WTC11 (cell line): ENCODE data around the gene UBE2L3. TPM values are rescaled to one million over a fixed set of nuclear protein-coding genes. Genes with fewer than 3 reads are reported as not detected.

Experiments used
- ATF1 ChIP-seq: sonication (generic); formaldehyde crosslinking; IDR thresholded peaks from 2 replicates; pipeline ENCODE4 v1.8.1; 2023; ENCODE audit warnings: mild to moderate bottlenecking, moderate library complexity, missing genetic modification reagents
- CREB1 ChIP-seq: sonication (generic); formaldehyde crosslinking; IDR thresholded peaks from 2 replicates; pipeline ENCODE4 v1.8.0; 2023; ENCODE audit warnings: mild to moderate bottlenecking, missing genetic modification reagents
- CREM ChIP-seq: sonication (generic); formaldehyde crosslinking; IDR thresholded peaks from 2 replicates; pipeline ENCODE4 v1.8.1; 2022; ENCODE audit warnings: mild to moderate bottlenecking, missing genetic modification reagents, moderate library complexity
- ESRRA ChIP-seq: sonication (generic); formaldehyde crosslinking; IDR thresholded peaks from 2 replicates; pipeline ENCODE4 v1.8.1; 2022; ENCODE audit warnings: mild to moderate bottlenecking, missing genetic modification reagents, borderline replicate concordance
- FOXK1 ChIP-seq: sonication (generic); formaldehyde crosslinking; IDR thresholded peaks from 2 replicates; pipeline ENCODE4 v1.8.0; 2022; ENCODE audit warnings: mild to moderate bottlenecking, moderate library complexity, missing genetic modification reagents
- IRF2 ChIP-seq: sonication (generic); formaldehyde crosslinking; IDR thresholded peaks from 2 replicates; pipeline ENCODE4 v1.8.0; 2022; ENCODE audit warnings: low read depth, missing genetic modification reagents, borderline replicate concordance
- JAZF1 ChIP-seq: fragments of 250-450 bp; sonication (Bioruptor Pico); IDR thresholded peaks from 2 replicates; pipeline ENCODE4 v1.9.0; 2021; ENCODE audit warnings: moderate library complexity, mild to moderate bottlenecking, inconsistent platforms
- JUN ChIP-seq: sonication (generic); formaldehyde crosslinking; IDR thresholded peaks from 2 replicates; pipeline ENCODE4 v1.8.0; 2023; ENCODE audit warnings: mild to moderate bottlenecking, missing genetic modification reagents
- SOX15 ChIP-seq: fragments of 250-450 bp; sonication (Bioruptor Pico); IDR thresholded peaks from 2 replicates; pipeline ENCODE4 v1.9.0; 2021; ENCODE audit warnings: mild to moderate bottlenecking
- SP1 ChIP-seq: sonication (generic); formaldehyde crosslinking; conservative IDR thresholded peaks from 2 replicates; pipeline ENCODE4 v1.8.1; 2022; ENCODE audit warnings: missing genetic modification reagents
- TEAD1 ChIP-seq: sonication (generic); formaldehyde crosslinking; IDR thresholded peaks from 2 replicates; pipeline ENCODE4 v1.8.0; 2022; ENCODE audit warnings: mild to moderate bottlenecking, missing genetic modification reagents
- ZNF317 ChIP-seq: sonication (generic); formaldehyde crosslinking; IDR thresholded peaks from 2 replicates; pipeline ENCODE4 v1.8.1; 2023; ENCODE audit warnings: low read depth, mild to moderate bottlenecking, moderate library complexity, missing genetic modification reagents, borderline replicate concordance
- ZNF423 ChIP-seq: fragments of 250-450 bp; sonication (Bioruptor Pico); IDR thresholded peaks from 2 replicates; pipeline ENCODE4 v2.1.2; 2022; ENCODE audit warnings: mild to moderate bottlenecking, moderate library complexity
- total RNA-seq: library from RNA; stranded (reverse); gene quantifications from 3 replicates; pipeline ENCODE4 v1.2.3, GENCODE V29; 2021
- TF ChIP-seq, protein P1 (sequence below): sonication (generic); formaldehyde crosslinking; IDR thresholded peaks from 2 replicates; pipeline ENCODE4 v1.8.0; 2023; ENCODE audit warnings: mild to moderate bottlenecking, missing genetic modification reagents
- TF ChIP-seq, protein P2 (sequence below): fragments of 250-450 bp; sonication (Bioruptor Pico); IDR thresholded peaks from 2 replicates; pipeline ENCODE4 v1.9.0; 2021; ENCODE audit warnings: mild to moderate bottlenecking, borderline replicate concordance
- TF ChIP-seq, protein P3 (sequence below): fragments of 250-450 bp; sonication (Bioruptor Pico); IDR thresholded peaks from 2 replicates; pipeline ENCODE4 v1.9.0; 2021; ENCODE audit warnings: moderate library complexity, mild to moderate bottlenecking, inconsistent platforms, borderline replicate concordance
- TF ChIP-seq, protein P4 (sequence below): sonication (generic); formaldehyde crosslinking; IDR thresholded peaks from 2 replicates; pipeline ENCODE4 v1.8.0; 2023; ENCODE audit warnings: missing genetic modification reagents
- TF ChIP-seq, protein P5 (sequence below): sonication (generic); formaldehyde crosslinking; IDR thresholded peaks from 2 replicates; pipeline ENCODE4 v1.8.1; 2023; ENCODE audit warnings: mild to moderate bottlenecking, missing genetic modification reagents
- TF ChIP-seq, protein P6 (sequence below): sonication (generic); formaldehyde crosslinking; IDR thresholded peaks from 2 replicates; pipeline ENCODE4 v1.8.0; 2022; ENCODE audit warnings: mild to moderate bottlenecking, missing genetic modification reagents
- TF ChIP-seq, protein P7 (sequence below): sonication (generic); formaldehyde crosslinking; IDR thresholded peaks from 2 replicates; pipeline ENCODE4 v1.8.0; 2023; ENCODE audit warnings: missing genetic modification reagents, mild to moderate bottlenecking, borderline replicate concordance
- TF ChIP-seq, protein P8 (sequence below): sonication (generic); formaldehyde crosslinking; IDR thresholded peaks from 2 replicates; pipeline ENCODE4 v1.8.1; 2023; ENCODE audit warnings: mild to moderate bottlenecking, moderate library complexity, missing genetic modification reagents

The UBE2L3 gene
- total RNA-seq, 1 experiment from 2014 or later: 79.1 TPM

DNA sequence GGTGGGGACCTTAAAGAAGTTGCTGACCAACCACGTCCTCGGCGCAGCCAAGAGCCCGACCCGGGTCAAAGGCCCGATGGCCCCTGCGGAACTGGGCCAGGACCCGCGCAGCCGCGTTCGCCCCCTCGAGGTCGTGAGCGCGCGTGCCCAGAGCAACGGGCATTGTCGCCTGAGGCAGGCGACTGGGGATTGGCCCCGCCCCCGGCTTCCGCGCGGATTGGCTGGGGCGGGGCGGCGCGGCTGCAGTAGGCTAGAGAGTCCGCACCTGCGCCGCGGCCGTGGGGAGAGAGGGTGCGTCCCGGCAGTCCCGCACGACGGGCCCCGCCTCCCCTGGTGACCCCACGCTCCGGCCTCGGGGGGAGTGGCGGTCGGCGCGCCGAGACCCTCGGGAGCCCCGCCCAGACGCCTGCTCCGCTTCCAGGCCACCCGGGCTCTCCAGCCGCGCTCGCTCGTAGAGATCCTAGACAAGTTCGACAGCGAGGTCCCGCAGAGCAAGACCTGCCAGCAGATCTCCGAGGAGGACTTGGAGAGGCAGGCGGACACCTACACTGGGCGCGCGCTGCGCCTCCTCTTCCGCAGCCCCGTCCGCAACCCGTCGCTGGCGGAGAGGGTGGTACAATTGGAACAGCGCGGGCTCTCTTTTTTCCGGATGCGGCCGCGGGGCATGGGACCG, 90.0 kb downstream of the UBE2L3 start (continued):
- TF ChIP-seq, protein P1, sequence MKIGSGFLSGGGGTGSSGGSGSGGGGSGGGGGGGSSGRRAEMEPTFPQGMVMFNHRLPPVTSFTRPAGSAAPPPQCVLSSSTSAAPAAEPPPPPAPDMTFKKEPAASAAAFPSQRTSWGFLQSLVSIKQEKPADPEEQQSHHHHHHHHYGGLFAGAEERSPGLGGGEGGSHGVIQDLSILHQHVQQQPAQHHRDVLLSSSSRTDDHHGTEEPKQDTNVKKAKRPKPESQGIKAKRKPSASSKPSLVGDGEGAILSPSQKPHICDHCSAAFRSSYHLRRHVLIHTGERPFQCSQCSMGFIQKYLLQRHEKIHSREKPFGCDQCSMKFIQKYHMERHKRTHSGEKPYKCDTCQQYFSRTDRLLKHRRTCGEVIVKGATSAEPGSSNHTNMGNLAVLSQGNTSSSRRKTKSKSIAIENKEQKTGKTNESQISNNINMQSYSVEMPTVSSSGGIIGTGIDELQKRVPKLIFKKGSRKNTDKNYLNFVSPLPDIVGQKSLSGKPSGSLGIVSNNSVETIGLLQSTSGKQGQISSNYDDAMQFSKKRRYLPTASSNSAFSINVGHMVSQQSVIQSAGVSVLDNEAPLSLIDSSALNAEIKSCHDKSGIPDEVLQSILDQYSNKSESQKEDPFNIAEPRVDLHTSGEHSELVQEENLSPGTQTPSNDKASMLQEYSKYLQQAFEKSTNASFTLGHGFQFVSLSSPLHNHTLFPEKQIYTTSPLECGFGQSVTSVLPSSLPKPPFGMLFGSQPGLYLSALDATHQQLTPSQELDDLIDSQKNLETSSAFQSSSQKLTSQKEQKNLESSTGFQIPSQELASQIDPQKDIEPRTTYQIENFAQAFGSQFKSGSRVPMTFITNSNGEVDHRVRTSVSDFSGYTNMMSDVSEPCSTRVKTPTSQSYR (CRISPR knock-in tag): peak; percentile 9; the same call in 1 of the 2 replicates
- TF ChIP-seq, protein P2, sequence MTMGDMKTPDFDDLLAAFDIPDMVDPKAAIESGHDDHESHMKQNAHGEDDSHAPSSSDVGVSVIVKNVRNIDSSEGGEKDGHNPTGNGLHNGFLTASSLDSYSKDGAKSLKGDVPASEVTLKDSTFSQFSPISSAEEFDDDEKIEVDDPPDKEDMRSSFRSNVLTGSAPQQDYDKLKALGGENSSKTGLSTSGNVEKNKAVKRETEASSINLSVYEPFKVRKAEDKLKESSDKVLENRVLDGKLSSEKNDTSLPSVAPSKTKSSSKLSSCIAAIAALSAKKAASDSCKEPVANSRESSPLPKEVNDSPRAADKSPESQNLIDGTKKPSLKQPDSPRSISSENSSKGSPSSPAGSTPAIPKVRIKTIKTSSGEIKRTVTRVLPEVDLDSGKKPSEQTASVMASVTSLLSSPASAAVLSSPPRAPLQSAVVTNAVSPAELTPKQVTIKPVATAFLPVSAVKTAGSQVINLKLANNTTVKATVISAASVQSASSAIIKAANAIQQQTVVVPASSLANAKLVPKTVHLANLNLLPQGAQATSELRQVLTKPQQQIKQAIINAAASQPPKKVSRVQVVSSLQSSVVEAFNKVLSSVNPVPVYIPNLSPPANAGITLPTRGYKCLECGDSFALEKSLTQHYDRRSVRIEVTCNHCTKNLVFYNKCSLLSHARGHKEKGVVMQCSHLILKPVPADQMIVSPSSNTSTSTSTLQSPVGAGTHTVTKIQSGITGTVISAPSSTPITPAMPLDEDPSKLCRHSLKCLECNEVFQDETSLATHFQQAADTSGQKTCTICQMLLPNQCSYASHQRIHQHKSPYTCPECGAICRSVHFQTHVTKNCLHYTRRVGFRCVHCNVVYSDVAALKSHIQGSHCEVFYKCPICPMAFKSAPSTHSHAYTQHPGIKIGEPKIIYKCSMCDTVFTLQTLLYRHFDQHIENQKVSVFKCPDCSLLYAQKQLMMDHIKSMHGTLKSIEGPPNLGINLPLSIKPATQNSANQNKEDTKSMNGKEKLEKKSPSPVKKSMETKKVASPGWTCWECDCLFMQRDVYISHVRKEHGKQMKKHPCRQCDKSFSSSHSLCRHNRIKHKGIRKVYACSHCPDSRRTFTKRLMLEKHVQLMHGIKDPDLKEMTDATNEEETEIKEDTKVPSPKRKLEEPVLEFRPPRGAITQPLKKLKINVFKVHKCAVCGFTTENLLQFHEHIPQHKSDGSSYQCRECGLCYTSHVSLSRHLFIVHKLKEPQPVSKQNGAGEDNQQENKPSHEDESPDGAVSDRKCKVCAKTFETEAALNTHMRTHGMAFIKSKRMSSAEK (CRISPR knock-in tag): no peak; the same call in none of the 2 replicates
- TF ChIP-seq, protein P3, sequence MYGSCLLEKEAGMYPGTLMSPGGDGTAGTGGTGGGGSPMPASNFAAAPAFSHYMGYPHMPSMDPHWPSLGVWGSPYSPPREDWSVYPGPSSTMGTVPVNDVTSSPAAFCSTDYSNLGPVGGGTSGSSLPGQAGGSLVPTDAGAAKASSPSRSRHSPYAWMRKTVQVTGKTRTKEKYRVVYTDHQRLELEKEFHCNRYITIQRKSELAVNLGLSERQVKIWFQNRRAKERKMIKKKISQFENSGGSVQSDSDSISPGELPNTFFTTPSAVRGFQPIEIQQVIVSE (CRISPR knock-in tag): no peak
- peak; percentile 47; the same call in 1 of the 2 replicates for TF ChIP-seq ZNF317
- peak; percentile 71 for TF ChIP-seq CREM (CRISPR knock-in tag)
- TF ChIP-seq, protein P4, sequence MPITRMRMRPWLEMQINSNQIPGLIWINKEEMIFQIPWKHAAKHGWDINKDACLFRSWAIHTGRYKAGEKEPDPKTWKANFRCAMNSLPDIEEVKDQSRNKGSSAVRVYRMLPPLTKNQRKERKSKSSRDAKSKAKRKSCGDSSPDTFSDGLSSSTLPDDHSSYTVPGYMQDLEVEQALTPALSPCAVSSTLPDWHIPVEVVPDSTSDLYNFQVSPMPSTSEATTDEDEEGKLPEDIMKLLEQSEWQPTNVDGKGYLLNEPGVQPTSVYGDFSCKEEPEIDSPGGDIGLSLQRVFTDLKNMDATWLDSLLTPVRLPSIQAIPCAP (CRISPR knock-in tag): no peak; the same call in 1 of the 2 replicates
- TF ChIP-seq, protein P5, sequence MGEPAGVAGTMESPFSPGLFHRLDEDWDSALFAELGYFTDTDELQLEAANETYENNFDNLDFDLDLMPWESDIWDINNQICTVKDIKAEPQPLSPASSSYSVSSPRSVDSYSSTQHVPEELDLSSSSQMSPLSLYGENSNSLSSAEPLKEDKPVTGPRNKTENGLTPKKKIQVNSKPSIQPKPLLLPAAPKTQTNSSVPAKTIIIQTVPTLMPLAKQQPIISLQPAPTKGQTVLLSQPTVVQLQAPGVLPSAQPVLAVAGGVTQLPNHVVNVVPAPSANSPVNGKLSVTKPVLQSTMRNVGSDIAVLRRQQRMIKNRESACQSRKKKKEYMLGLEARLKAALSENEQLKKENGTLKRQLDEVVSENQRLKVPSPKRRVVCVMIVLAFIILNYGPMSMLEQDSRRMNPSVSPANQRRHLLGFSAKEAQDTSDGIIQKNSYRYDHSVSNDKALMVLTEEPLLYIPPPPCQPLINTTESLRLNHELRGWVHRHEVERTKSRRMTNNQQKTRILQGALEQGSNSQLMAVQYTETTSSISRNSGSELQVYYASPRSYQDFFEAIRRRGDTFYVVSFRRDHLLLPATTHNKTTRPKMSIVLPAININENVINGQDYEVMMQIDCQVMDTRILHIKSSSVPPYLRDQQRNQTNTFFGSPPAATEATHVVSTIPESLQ (CRISPR knock-in tag): no peak
- TF ChIP-seq ATF1: no peak; the same call in 1 of the 2 replicates
- TF ChIP-seq, protein P6, sequence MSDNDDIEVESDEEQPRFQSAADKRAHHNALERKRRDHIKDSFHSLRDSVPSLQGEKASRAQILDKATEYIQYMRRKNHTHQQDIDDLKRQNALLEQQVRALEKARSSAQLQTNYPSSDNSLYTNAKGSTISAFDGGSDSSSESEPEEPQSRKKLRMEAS (CRISPR knock-in tag): peak; percentile 72; the same call in 1 of the 2 replicates
- TF ChIP-seq, protein P7, sequence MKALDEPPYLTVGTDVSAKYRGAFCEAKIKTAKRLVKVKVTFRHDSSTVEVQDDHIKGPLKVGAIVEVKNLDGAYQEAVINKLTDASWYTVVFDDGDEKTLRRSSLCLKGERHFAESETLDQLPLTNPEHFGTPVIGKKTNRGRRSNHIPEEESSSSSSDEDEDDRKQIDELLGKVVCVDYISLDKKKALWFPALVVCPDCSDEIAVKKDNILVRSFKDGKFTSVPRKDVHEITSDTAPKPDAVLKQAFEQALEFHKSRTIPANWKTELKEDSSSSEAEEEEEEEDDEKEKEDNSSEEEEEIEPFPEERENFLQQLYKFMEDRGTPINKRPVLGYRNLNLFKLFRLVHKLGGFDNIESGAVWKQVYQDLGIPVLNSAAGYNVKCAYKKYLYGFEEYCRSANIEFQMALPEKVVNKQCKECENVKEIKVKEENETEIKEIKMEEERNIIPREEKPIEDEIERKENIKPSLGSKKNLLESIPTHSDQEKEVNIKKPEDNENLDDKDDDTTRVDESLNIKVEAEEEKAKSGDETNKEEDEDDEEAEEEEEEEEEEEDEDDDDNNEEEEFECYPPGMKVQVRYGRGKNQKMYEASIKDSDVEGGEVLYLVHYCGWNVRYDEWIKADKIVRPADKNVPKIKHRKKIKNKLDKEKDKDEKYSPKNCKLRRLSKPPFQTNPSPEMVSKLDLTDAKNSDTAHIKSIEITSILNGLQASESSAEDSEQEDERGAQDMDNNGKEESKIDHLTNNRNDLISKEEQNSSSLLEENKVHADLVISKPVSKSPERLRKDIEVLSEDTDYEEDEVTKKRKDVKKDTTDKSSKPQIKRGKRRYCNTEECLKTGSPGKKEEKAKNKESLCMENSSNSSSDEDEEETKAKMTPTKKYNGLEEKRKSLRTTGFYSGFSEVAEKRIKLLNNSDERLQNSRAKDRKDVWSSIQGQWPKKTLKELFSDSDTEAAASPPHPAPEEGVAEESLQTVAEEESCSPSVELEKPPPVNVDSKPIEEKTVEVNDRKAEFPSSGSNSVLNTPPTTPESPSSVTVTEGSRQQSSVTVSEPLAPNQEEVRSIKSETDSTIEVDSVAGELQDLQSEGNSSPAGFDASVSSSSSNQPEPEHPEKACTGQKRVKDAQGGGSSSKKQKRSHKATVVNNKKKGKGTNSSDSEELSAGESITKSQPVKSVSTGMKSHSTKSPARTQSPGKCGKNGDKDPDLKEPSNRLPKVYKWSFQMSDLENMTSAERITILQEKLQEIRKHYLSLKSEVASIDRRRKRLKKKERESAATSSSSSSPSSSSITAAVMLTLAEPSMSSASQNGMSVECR: peak; percentile 64; the same call in 1 of the 2 replicates
- TF ChIP-seq, protein P8, sequence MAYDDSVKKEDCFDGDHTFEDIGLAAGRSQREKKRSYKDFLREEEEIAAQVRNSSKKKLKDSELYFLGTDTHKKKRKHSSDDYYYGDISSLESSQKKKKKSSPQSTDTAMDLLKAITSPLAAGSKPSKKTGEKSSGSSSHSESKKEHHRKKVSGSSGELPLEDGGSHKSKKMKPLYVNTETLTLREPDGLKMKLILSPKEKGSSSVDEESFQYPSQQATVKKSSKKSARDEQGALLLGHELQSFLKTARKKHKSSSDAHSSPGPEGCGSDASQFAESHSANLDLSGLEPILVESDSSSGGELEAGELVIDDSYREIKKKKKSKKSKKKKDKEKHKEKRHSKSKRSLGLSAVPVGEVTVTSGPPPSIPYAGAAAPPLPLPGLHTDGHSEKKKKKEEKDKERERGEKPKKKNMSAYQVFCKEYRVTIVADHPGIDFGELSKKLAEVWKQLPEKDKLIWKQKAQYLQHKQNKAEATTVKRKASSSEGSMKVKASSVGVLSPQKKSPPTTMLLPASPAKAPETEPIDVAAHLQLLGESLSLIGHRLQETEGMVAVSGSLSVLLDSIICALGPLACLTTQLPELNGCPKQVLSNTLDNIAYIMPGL (CRISPR knock-in tag): no peak; the same call in 1 of the 2 replicates
- no peak for TF ChIP-seq TEAD1 (CRISPR knock-in tag)
- TF ChIP-seq SP1: peak; percentile 77
- TF ChIP-seq IRF2 (CRISPR knock-in tag): no peak
- TF ChIP-seq CREB1 (CRISPR knock-in tag): no peak
- no peak for TF ChIP-seq ZNF423 (CRISPR knock-in tag)
- no peak for TF ChIP-seq JUN (CRISPR knock-in tag)
- no peak for TF ChIP-seq SOX15
- TF ChIP-seq ESRRA (CRISPR knock-in tag): peak; percentile 83; the same call in 1 of the 2 replicates
- peak; percentile 76 for TF ChIP-seq FOXK1
- no peak for TF ChIP-seq JAZF1
